Inferior parietal cortex (tissue), 1 donor: Measurements from ENCODE around the gene PPT2.

Experiments
- DNase-seq: peaks from one replicate; pipeline ENCODE4 v3.0.0-alpha.2; 2016; ENCODE audit errors: extremely low spot score

PPT2 gene

GRCh38 chr6:32151863-32152768 lies 1.8 kb upstream of the PPT2 start, which contains the start of gene PRRT1:
PRRT1 (minus strand) TSS chr6:32151939; CDS start chr6:32151827, 112 bp downstream.
- DNase-seq: peak; percentile 42

- DNase-seq: peak; percentile 47
Measured at GRCh38 chr6:32152769-32153563, 975 bp upstream of the PPT2 start.

- peak; percentile 47 for DNase-seq
Measured at GRCh38 chr6:32154514-32155161, 697 bp downstream of the PPT2 start.

- no peak for DNase-seq
Measured at GRCh38 chr6:32156891-32157290, 3.0 kb downstream of the PPT2 start.

GRCh38 chr6:32158052-32158451 lies 4.1 kb downstream of the PPT2 start:
- DNase-seq: no peak

DNA sequence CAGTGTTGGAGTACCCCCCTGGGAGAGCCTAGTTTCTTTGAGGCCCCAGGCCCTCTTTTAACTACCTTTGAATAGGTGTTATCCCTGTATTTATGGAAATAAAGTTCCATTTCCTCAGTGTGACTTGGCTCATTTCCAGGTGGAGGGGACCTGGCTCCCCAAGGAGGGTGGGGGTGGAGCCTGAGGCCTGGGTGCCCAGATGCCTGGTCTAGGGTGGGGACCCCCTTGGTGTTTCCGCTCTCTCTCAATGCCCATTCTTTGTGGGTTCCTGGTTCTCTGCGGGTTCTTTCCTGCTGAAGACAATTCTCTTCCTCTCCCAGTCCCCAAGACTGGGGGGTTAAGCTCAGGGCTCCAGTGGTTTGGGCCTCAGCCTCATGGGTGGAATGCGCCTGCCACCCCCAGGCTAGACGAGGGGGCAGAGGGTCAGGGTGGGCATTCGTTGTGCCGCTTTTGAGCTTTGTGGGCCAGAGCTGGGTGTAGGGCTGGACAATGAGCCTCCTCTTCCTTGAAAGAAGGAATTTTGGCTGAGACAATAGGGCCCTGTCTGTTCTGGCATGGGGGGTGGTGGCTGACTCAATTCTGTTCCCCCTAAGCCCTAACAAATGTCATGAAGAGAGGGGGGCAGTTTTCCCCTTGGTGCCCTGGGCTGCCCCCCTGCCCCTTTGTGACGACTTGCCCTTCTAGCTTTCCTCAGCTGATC lies 9.8 kb downstream of the PPT2 start:
- no peak for DNase-seq

GRCh38 chr6:32164295-32164694 lies 10.4 kb downstream of the PPT2 start, which contains the start of gene EGFL8:
EGFL8 (plus strand) TSS chr6:32164595; CDS start chr6:32166166, 1,571 bp downstream.
- DNase-seq: no peak

DNA sequence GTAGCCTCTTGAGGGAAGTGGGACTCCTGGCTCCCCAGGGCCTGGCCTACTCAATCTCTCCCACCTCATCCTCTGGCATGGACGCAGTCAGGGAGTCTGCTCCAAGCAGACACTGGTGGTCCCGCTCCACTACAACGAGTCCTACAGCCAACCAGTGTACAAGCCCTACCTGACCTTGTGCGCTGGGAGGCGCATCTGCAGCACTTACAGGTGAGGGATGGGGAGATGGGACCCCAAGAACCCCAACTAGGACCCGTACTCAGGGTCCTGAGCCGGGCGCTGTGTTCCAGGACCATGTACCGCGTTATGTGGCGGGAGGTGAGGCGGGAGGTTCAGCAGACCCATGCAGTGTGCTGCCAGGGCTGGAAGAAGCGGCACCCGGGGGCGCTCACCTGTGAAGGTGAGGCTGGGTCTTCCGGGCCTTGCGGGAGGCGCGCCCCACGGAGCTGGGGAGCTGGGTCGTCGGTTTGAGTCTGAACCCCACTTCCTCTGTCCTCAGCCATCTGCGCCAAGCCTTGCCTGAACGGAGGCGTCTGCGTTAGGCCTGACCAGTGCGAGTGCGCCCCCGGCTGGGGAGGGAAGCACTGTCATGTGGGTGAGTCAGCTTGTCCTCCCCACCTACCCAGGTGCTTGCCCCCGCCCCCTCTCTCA lies 12.6 kb downstream of the PPT2 start:
- no peak for DNase-seq

GRCh38 chr6:32167154-32167760 lies 13.3 kb downstream of the PPT2 start:
- no peak for DNase-seq

GRCh38 chr6:32167761-32168262 lies 13.9 kb downstream of the PPT2 start:
- DNase-seq: no peak

DNA sequence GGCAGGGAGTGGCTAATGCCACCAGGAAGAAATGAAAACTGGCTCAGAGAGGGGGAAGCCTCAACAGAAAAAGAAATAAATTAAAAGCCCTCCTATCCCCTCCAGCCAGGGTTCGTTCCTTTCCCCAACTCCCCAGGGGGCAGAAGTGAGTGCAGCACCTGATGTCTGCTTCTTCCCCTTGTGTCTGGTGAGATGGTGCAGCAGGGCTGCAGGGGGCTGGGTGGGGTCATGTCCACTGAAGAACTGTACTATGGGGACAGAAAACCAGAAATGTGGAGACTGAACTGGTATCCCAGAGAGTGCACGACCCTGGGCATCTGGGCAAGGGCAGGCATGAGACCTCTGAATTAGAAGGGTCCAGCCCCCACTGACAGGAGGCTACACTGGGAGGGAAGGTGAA lies 14.4 kb downstream of the PPT2 start:
- DNase-seq: no peak

GRCh38 chr6:32168807-32169591 lies 15.1 kb downstream of the PPT2 start:
- no peak for DNase-seq

GRCh38 chr6:32170294-32170693 lies 16.4 kb downstream of the PPT2 start:
- DNase-seq: no peak

DNA sequence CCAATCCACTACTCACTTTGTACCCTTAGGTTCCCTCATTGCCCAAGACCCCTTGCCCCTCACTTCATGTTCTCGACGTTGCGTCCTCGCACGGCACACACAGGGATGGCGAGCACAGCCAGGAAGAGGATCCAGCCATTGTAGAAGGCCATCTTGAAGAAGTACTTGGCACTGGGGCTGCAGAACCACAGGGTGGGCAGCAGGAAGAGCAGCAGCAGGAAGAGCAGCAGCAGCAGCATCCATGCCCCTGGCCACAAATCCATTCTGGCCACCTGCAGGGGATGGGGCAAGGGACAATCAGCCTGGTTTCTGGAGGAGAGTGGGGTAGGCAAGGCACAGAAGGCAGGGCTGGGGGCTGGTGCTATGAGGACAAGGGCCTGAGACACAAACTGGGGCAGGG lies 17.3 kb downstream of the PPT2 start:
- DNase-seq: no peak

DNA sequence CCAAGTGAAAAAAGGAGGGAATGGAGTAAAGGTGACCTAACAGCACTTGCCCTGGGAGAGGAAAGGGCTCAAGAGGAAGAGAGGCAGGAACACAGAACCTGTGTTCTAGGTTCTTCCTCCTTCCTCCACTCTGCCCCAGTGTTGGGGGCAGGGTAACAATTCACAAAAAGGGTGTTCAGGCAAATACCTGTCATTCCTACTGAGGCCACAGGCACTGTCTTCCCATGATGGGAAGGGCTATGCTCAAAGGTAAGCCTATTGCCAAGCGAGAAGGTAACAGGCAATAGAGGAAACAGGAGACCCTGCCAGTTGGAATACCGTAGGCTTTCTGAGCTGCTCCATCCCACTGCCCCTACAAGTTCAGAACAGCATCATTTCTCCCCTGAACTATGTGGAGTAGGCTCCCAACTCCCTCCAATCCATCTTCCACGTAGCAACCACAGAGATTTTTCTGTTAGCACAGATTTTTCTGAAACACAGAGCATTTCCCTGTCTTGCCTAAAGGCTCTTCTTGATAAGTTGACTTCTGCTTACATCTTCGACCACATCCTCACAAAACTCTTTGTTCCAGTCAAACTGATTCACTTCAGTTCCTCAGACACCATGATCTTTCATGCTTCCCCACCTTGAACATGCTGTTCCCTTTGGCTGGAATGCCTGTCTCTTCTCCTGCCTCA lies 19.2 kb downstream of the PPT2 start:
- no peak for DNase-seq

- DNase-seq: no peak
Measured at GRCh38 chr6:32174416-32174815, 20.5 kb downstream of the PPT2 start.

DNA sequence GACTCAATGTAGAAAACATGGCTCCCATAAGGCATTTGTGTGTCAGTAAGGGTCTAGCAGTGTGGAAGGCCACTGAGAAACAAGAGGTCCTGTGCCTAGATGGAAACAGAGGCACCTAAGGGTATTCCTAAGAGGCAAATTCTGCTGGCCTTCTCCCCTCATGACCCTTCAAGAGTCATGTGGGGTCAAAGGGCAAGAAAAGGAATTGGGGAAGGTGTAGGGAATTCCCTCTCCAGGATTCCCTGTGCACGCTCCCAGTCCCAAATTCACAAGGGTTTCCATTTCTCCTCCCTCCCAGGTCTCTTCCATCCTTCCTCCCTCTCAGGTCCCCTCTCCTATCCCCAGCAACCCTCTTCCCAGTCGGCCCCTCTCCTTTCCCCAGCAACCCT lies 21.4 kb downstream of the PPT2 start:
- no peak for DNase-seq

- peak; percentile 96 for DNase-seq
Measured at GRCh38 chr6:32175711-32176475, 22.0 kb downstream of the PPT2 start, which contains the start of gene AGPAT1. AGPAT1 (minus strand) TSS chr6:32176084; CDS start chr6:32171496, 4,588 bp downstream.
